K562 (cell line): ENCODE measurements around the gene HLCS. TPM values are rescaled to one million over a fixed set of nuclear protein-coding genes. Genes with fewer than 3 reads are reported as not detected.
A peak's percentile ranks its signal among the peaks of the same experiment; 100 is the strongest.

ENCODE experiments used
- ATAC-seq: fragments of 200-7000 bp; cut with Tn5 transposase; 3 replicates; pipeline ENCODE4 v1.9.1; 2020; ENCODE audit warnings: moderate library complexity
- BruUV-seq: library from RNA; stranded (reverse); fragments of 400-500 nt; replicated peaks from 2 replicates; lab custom pipeline; 2021; lab: Mats Ljungman, UMichigan
- CTCF ChIA-PET: fragments of 300-600 bp; formaldehyde crosslinking; extraction: SDS; loops from one replicate; lab custom pipeline; 2021; ENCODE audit warnings: low intra/inter-chr PET ratio; lab: Yijun Ruan, JAX
- POLR2A ChIA-PET: fragments of 300-600, 350-650 bp; sonication (Branson Sonifier 250); formaldehyde crosslinking; extraction: SDS; loops from one replicate; lab custom pipeline; 2021; ENCODE audit warnings: antibody characterized with exemption, inconsistent platforms; lab: Yijun Ruan, JAX
- DNase-seq, 4 experiments: peaks; one replicate each; pipeline versions ENCODE4 v3.0.0 to v3.0.0-alpha.2; 2011 to 2018; ENCODE audit warnings: low spot score in 3 of 4, mixed read lengths in 3 of 4; ENCODE audit errors: extremely low read depth in 1 of 4
- FAIRE-seq: peaks from 2 replicates; lab custom pipeline; 2011; peaks lifted over from hg19 to GRCh38; lab: Jason Lieb, UNC
- H2AFZ ChIP-seq: 2 replicates; pipeline ENCODE4 v1.6.0; 2011; ENCODE audit warnings: low read depth, low read length, control low read depth, inconsistent platforms
- H3K27ac ChIP-seq: fragments of 200-600 bp; 3 replicates; pipeline ENCODE4 v1.8.0; 2011; ENCODE audit warnings: low read depth, mild to moderate bottlenecking, control low read depth, inconsistent platforms, low read length, moderate library complexity, mixed read lengths; ENCODE audit errors: extremely low read depth
- H3K27me3 ChIP-seq, 2 experiments: fragments of 300-600 bp in 1 of 2; 2 replicates in 1 of 2; 3 replicates in 1 of 2; pipeline versions ENCODE4 v1.6.0 to v1.8.0; 2011; ENCODE audit warnings: inconsistent platforms in 2 of 2, low read length in 2 of 2, mild to moderate bottlenecking in 1 of 2, mixed read lengths in 1 of 2, moderate library complexity in 1 of 2; ENCODE audit not compliant: control insufficient read depth in 2 of 2, insufficient read depth in 2 of 2
- H3K36me3 ChIP-seq: fragments of 300-600 bp; 3 replicates; pipeline ENCODE4 v1.8.0; 2011; ENCODE audit warnings: mild to moderate bottlenecking, low read length, inconsistent platforms; ENCODE audit not compliant: control insufficient read depth, insufficient read depth
- H3K4me1 ChIP-seq, 2 experiments: fragments of 200-600 bp in 1 of 2; replicated peaks in 1 of 2; 2 replicates in 1 of 2; 3 replicates in 1 of 2; pipeline versions ENCODE4 v1.5.1 to v1.8.0; 2011; ENCODE audit warnings: inconsistent platforms in 2 of 2, low read length in 2 of 2, mild to moderate bottlenecking in 1 of 2, mixed read lengths in 1 of 2, moderate library complexity in 1 of 2; ENCODE audit not compliant: control insufficient read depth in 2 of 2, insufficient read depth in 2 of 2
- H3K4me2 ChIP-seq: 2 replicates; pipeline ENCODE4 v1.6.1; 2011; ENCODE audit warnings: low read length, control low read depth, inconsistent platforms, mixed read lengths; ENCODE audit not compliant: insufficient read depth
- H3K4me3 ChIP-seq: fragments of 200-600 bp; sonication (generic), shearing (Covaris generic); 2 replicates; pipeline ENCODE4 v1.5.1; 2016; ENCODE audit warnings: control low read depth, inconsistent platforms
- H3K79me2 ChIP-seq: fragments of 200-600 bp; 3 replicates; pipeline ENCODE4 v1.8.0; 2011; ENCODE audit warnings: low read length, inconsistent platforms; ENCODE audit not compliant: control insufficient read depth, insufficient read depth
- H3K9ac ChIP-seq, 2 experiments: 2 replicates each; pipeline versions ENCODE4 v1.6.0 to v1.6.1; 2011; ENCODE audit warnings: low read depth in 2 of 2, low read length in 2 of 2, control low read depth in 1 of 2, inconsistent platforms in 1 of 2, mild to moderate bottlenecking in 1 of 2, mixed read lengths in 1 of 2; ENCODE audit not compliant: insufficient read depth in 1 of 2
- H3K9me1 ChIP-seq: one replicate; pipeline ENCODE4 v1.6.0; 2011; ENCODE audit warnings: inconsistent platforms, mild to moderate bottlenecking, low read length, moderate library complexity; ENCODE audit not compliant: control insufficient read depth, insufficient read depth
- H3K9me3 ChIP-seq: replicated peaks from 2 replicates; pipeline ENCODE4 v1.5.1; 2011; ENCODE audit warnings: low read depth, low read length, inconsistent platforms; ENCODE audit not compliant: control insufficient read depth, insufficient read depth
- H4K20me1 ChIP-seq: replicated peaks from 2 replicates; pipeline ENCODE4 v1.6.1; 2011; ENCODE audit warnings: low read length, inconsistent platforms, mixed read lengths; ENCODE audit not compliant: control insufficient read depth, insufficient read depth
- C11orf30 ChIP-seq: fragments of 450-650 bp; IDR thresholded peaks from 2 replicates; pipeline ENCODE4 v1.6.1; 2016; ENCODE audit warnings: low read depth, mild to moderate bottlenecking
- EGR1 ChIP-seq: fragments of 450-650 bp; conservative IDR thresholded peaks from 2 replicates; pipeline ENCODE4 v1.6.1; 2017; ENCODE audit warnings: mild to moderate bottlenecking
- GABPB2 ChIP-seq: fragments of 250-450 bp; sonication (Bioruptor Pico); conservative IDR thresholded peaks from 2 replicates; pipeline ENCODE4 v1.5.1; 2021; ENCODE audit warnings: mild to moderate bottlenecking
- GATAD2B ChIP-seq: fragments of 450-650 bp; IDR thresholded peaks from 2 replicates; pipeline ENCODE4 v1.6.1; 2017; ENCODE audit warnings: mild to moderate bottlenecking, borderline replicate concordance
- HIVEP1 ChIP-seq: fragments of 250-450 bp; sonication (Bioruptor Pico); IDR thresholded peaks from 2 replicates; pipeline ENCODE4 v1.4.0; 2020; ENCODE audit warnings: mild to moderate bottlenecking
- LARP7 ChIP-seq: fragments of 450-650 bp; IDR thresholded peaks from 2 replicates; pipeline ENCODE4 v1.6.1; 2016
- MAFF ChIP-seq: IDR thresholded peaks from 2 replicates; pipeline ENCODE4 v1.6.1; 2012; ENCODE audit warnings: low read length, improper control_type of control experiment
- MAFG ChIP-seq: fragments of 450-650 bp; conservative IDR thresholded peaks from 2 replicates; pipeline ENCODE4 v1.6.1; 2016; ENCODE audit warnings: missing genetic modification characterization, missing compliant biosample characterization
- MAFK ChIP-seq: IDR thresholded peaks from 2 replicates; pipeline ENCODE4 v1.6.1; 2011; ENCODE audit warnings: low read length, improper control_type of control experiment
- NUFIP1 ChIP-seq: fragments of 450-650 bp; IDR thresholded peaks from 2 replicates; pipeline ENCODE4 v1.6.1; 2018; ENCODE audit not compliant: partially characterized antibody
- SMC3 ChIP-seq: conservative IDR thresholded peaks from 2 replicates; pipeline ENCODE4 v1.6.1; 2011; ENCODE audit warnings: low read depth, low read length, improper control_type of control experiment; ENCODE audit not compliant: insufficient read depth
- TAF9B ChIP-seq: fragments of 450-650 bp; IDR thresholded peaks from 2 replicates; pipeline ENCODE4 v1.6.1; 2018; ENCODE audit warnings: mild to moderate bottlenecking; ENCODE audit not compliant: partially characterized antibody
- TSC22D4 ChIP-seq: fragments of 450-650 bp; IDR thresholded peaks from 2 replicates; pipeline ENCODE4 v1.6.1; 2016; ENCODE audit warnings: missing genetic modification characterization, missing biosample characterization, control low read depth
- ZNF174 ChIP-seq: fragments of 250-450 bp; sonication (Bioruptor Pico); IDR thresholded peaks from 2 replicates; pipeline ENCODE4 v1.4.0; 2020; ENCODE audit warnings: mild to moderate bottlenecking
- ZNF24 ChIP-seq: fragments of 450-650 bp; IDR thresholded peaks from 2 replicates; pipeline ENCODE4 v1.6.1; 2016
- ZNF316 ChIP-seq: fragments of 450-650 bp; IDR thresholded peaks from 2 replicates; pipeline ENCODE4 v1.6.1; 2016
- WGBS: fragments of 100-300 bp; shearing (Covaris generic); methylation state at CpG from one replicate; pipeline ENCODE4 v1.1.6; 2016; ENCODE audit warnings: low coverage, mixed read lengths; ENCODE audit not compliant: insufficient coverage; ENCODE audit errors: missing lambda C conversion rate; 5-methylcytosine and 5-hydroxymethylcytosine counted together
- in situ Hi-C: fragments of 300-500 bp; cut with MboI; formaldehyde crosslinking; loops from 4 replicates; pipeline ENCODE4 v1.15.0; 2018; ENCODE audit warnings: inconsistent platforms, mixed read lengths
- intact Hi-C: fragments of 100-400 bp; cut with micrococcal nuclease; formaldehyde crosslinking; loops from 2 replicates; pipeline ENCODE4 v1.14.2; 2022
- polyA plus RNA-seq, 8 experiments: library from polyadenylated mRNA; depleted of rRNA in 4 of 8; stranded (reverse) in 5 of 8; unstranded in 3 of 8; fragments of >200 nt; fragmentation: Nextera tagmentation in 2 of 8; fragmentation: Illumina TruSeq in 1 of 8; extraction: Ambion mirVana in 2 of 8; extraction: Trizol in 1 of 8; gene quantifications; 2 replicates each; pipeline versions ENCODE4 v1.2.1 to v1.2.3, GENCODE V29; 2011 to 2014; ENCODE audit warnings: inconsistent platforms in 1 of 8, missing spikeins in 1 of 8
- total RNA-seq, 7 experiments: library from RNA; depleted of rRNA in 6 of 7; stranded (reverse); fragments of >200 nt in 6 of 7; fragmentation: Illumina TruSeq in 2 of 7; extraction: Trizol in 2 of 7; gene quantifications; 2 replicates each; pipeline versions ENCODE4 v1.2.1 to v1.2.3, GENCODE V29; 2011 to 2021; ENCODE audit warnings: low replicate concordance in 1 of 7
- TF ChIP-seq, protein P1 (sequence below): fragments of 450-650 bp; IDR thresholded peaks from 2 replicates; pipeline ENCODE4 v1.6.1; 2017; ENCODE audit warnings: antibody characterized with exemption, mild to moderate bottlenecking

HLCS gene
- total and polyA plus RNA-seq, 9 of the 15 experiments (the other 6 are each of a cell fraction or from before 2014, with no cell fraction given) = 3.0 to 21.5 (median 17.1) TPM

DNA sequence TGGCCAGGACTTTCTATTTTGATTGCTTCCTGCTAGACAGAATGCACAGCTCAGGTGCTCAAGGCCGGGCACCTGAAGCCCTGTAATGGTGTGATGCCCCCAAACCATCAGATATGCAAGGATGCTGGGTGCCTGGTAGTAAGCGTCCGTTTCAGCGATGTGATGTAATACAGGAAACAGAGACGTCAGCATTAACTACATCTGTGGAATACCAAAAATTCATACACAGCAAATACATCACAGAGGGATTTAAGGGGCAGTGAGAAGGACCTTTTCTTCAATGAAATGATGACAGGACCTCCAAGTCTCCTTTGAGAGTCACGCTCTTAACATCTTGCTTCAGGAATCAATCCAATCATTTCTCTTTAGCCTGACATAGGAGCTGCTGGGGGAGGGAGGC, 203.2 kb downstream of the HLCS start:
- DNase-seq (no peak), FAIRE-seq (no peak), ATAC-seq (no peak)
- TF ChIP-seq HIVEP1 = no peak
- TF ChIP-seq C11orf30 = peak; percentile 44; the same call in 1 of the 2 replicates
- 0 out of 2 replicates have a peak, but pooled peaks have one; percentile 9 for TF ChIP-seq MAFF
- peak; percentile 66 for TF ChIP-seq ZNF316
- TF ChIP-seq MAFG (tag) = 0 out of 2 replicates have a peak, but pooled peaks have one; percentile 15
- no peak for TF ChIP-seq LARP7
- TF ChIP-seq GATAD2B = no peak
- TF ChIP-seq ZNF24 = no peak
- Histone ChIP-seq H3K79me2 (no peaks in the 10 kb centered on the region), H4K20me1 (no peaks in the 10 kb centered on the region), H3K4me2 (no peak overlapping the region), H3K27ac (no peak overlapping the region), H2AFZ (no peak overlapping the region), H3K9ac (no peak overlapping the region), H3K9me3 (no peaks in the 10 kb centered on the region), H3K9me1 (no peaks in the 10 kb centered on the region), H3K27me3 (no peaks in the 10 kb centered on the region), H3K36me3 (no peaks in the 10 kb centered on the region), H3K4me1 (no peaks in the 10 kb centered on the region), H3K4me3 (no peak overlapping the region)
- ChIA-PET POLR2A (interaction anchor here (0.7 to 0.9 kb wide), 3 partner anchors 9 to 62 kb away, joined by 3 read pairs; no protein-coding TSS in a partner anchor), CTCF (no interaction called here)
- in situ Hi-C loops = no loop called here
- WGBS = 66% methylated on average over 6 of the region's 6 CpGs
- no TSS peak for BruUV-seq
- intact Hi-C loops = no loop called here

- H3K9ac ChIP-seq = no peak overlapping the region
- H3K4me3 ChIP-seq = no peak overlapping the region
- no peaks in the 10 kb centered on the region for H3K27me3 ChIP-seq
- no peaks in the 10 kb centered on the region for H4K20me1 ChIP-seq
- ChIA-PET CTCF (no interaction called here), POLR2A (interaction anchor here (0.6 to 1.0 kb wide), 2 partner anchors 10 to 40 kb away, joined by 3 read pairs; no protein-coding TSS in a partner anchor)
- no peak overlapping the region for H3K4me2 ChIP-seq
- no peak for DNase-seq
- intact Hi-C loops = no loop called here
- no peaks in the 10 kb centered on the region for H3K36me3 ChIP-seq
- in situ Hi-C loops = no loop called here
- BruUV-seq = no TSS peak
- H2AFZ ChIP-seq = no peak overlapping the region
- H3K9me3 ChIP-seq = no peaks in the 10 kb centered on the region
- ATAC-seq = no peak
- peak; percentile 11 for FAIRE-seq
- 52% methylated on average over 9 of the region's 9 CpGs for WGBS
- no peaks in the 10 kb centered on the region for H3K9me1 ChIP-seq
- no peak overlapping the region for H3K27ac ChIP-seq
- no peaks in the 10 kb centered on the region for H3K4me1 ChIP-seq
- no peaks in the 10 kb centered on the region for H3K79me2 ChIP-seq
- TF ChIP-seq, protein P1, sequence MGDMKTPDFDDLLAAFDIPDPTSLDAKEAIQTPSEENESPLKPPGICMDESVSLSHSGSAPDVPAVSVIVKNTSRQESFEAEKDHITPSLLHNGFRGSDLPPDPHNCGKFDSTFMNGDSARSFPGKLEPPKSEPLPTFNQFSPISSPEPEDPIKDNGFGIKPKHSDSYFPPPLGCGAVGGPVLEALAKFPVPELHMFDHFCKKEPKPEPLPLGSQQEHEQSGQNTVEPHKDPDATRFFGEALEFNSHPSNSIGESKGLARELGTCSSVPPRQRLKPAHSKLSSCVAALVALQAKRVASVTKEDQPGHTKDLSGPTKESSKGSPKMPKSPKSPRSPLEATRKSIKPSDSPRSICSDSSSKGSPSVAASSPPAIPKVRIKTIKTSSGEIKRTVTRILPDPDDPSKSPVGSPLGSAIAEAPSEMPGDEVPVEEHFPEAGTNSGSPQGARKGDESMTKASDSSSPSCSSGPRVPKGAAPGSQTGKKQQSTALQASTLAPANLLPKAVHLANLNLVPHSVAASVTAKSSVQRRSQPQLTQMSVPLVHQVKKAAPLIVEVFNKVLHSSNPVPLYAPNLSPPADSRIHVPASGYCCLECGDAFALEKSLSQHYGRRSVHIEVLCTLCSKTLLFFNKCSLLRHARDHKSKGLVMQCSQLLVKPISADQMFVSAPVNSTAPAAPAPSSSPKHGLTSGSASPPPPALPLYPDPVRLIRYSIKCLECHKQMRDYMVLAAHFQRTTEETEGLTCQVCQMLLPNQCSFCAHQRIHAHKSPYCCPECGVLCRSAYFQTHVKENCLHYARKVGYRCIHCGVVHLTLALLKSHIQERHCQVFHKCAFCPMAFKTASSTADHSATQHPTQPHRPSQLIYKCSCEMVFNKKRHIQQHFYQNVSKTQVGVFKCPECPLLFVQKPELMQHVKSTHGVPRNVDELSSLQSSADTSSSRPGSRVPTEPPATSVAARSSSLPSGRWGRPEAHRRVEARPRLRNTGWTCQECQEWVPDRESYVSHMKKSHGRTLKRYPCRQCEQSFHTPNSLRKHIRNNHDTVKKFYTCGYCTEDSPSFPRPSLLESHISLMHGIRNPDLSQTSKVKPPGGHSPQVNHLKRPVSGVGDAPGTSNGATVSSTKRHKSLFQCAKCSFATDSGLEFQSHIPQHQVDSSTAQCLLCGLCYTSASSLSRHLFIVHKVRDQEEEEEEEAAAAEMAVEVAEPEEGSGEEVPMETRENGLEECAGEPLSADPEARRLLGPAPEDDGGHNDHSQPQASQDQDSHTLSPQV = no peak
- TF ChIP-seq TSC22D4 (tag) = no peak
- TF ChIP-seq GABPB2 (CRISPR knock-in tag) = no peak
- no peak for TF ChIP-seq MAFK
- no peak for TF ChIP-seq NUFIP1
- no peak for TF ChIP-seq SMC3
- no peak for TF ChIP-seq TAF9B
- TF ChIP-seq EGR1 = no peak
- TF ChIP-seq ZNF174 (CRISPR knock-in tag) = no peak
Observed at GRCh38 chr21:36762642-36763041, 203.8 kb downstream of the HLCS start.
